K562 (cell line): ENCODE results near the gene MICALL2. TPM values are rescaled to one million over a fixed set of nuclear protein-coding genes. Genes with fewer than 3 reads are reported as not detected.
A peak's percentile ranks its signal among the peaks of the same experiment; 100 is the strongest.

ENCODE experiments used
- BMI1 ChIP-seq: fragments of 150-350 bp; IDR thresholded peaks from 2 replicates; pipeline ENCODE4 v1.6.1; 2014; ENCODE audit warnings: low read length
- CBX3 ChIP-seq, 2 experiments: IDR thresholded peaks; 1 replicate in 1 of 2; 2 replicates in 1 of 2; pipeline ENCODE4 v1.6.1; 2012; ENCODE audit warnings: inconsistent platforms in 2 of 2, low read length in 2 of 2, borderline replicate concordance in 1 of 2, control low read depth in 1 of 2
- CCAR2 ChIP-seq: fragments of 200-400 bp; formaldehyde crosslinking; IDR thresholded peaks from 2 replicates; pipeline ENCODE4 v1.6.1; 2017; ENCODE audit warnings: mild to moderate bottlenecking, low read depth, low read length
- ILF3 ChIP-seq: fragments of 450-650 bp; IDR thresholded peaks from 2 replicates; pipeline ENCODE4 v1.6.1; 2018; ENCODE audit warnings: antibody characterized with exemption, mild to moderate bottlenecking, moderate library complexity, borderline replicate concordance
- IRF1 ChIP-seq: sonication (generic); formaldehyde crosslinking; IDR thresholded peaks from 2 replicates; pipeline ENCODE4 v1.8.0; 2022; ENCODE audit warnings: missing genetic modification reagents, mild to moderate bottlenecking, borderline replicate concordance
- MLLT1 ChIP-seq, 2 experiments: fragments of 450-650 bp; IDR thresholded peaks; 2 replicates each; pipeline ENCODE4 v1.6.1; 2016
- NFIC ChIP-seq: fragments of 450-650 bp; IDR thresholded peaks from 2 replicates; pipeline ENCODE4 v1.6.1; 2017; ENCODE audit warnings: mild to moderate bottlenecking, inconsistent platforms
- NONO ChIP-seq, 2 experiments: fragments of 200-400 bp in 1 of 2; fragments of 450-650 bp in 1 of 2; formaldehyde crosslinking in 1 of 2; IDR thresholded peaks; 2 replicates each; pipeline ENCODE4 v1.6.1; 2017; ENCODE audit warnings: low read depth in 2 of 2, mild to moderate bottlenecking in 2 of 2, moderate library complexity in 2 of 2, low read length in 1 of 2
- TBP ChIP-seq: optimal IDR thresholded peaks from 2 replicates; pipeline ENCODE3; 2011; ENCODE audit warnings: low read depth, low read length, improper control_type of control experiment
- TCF7 ChIP-seq: sonication (generic); IDR thresholded peaks from 2 replicates; pipeline ENCODE4 v1.6.1; 2016; ENCODE audit warnings: antibody characterized with exemption, borderline replicate concordance
- U2AF1 ChIP-seq: fragments of 200-400 bp; formaldehyde crosslinking; optimal IDR thresholded peaks from 2 replicates; pipeline ENCODE3; 2017; ENCODE audit warnings: mild to moderate bottlenecking, low read depth, low read length, moderate library complexity
- ZBTB11 ChIP-seq, 3 experiments: fragments of 200-800 bp in 1 of 3; fragments of 250-450 bp in 1 of 3; fragments of 450-650 bp in 1 of 3; sonication (Bioruptor Pico) in 1 of 3; sonication (Bioruptor generic) in 1 of 3; formaldehyde crosslinking in 1 of 3; IDR thresholded peaks; 2 replicates each; pipeline versions ENCODE4 v1.6.1 to v1.8.0; 2016 to 2022; ENCODE audit warnings: mild to moderate bottlenecking in 2 of 3, missing genetic modification characterization in 2 of 3, missing compliant biosample characterization in 1 of 3, moderate library complexity in 1 of 3
- ZKSCAN8 ChIP-seq: fragments of 200-800 bp; sonication (Bioruptor generic); IDR thresholded peaks from 2 replicates; pipeline ENCODE4 v1.6.1; 2016; ENCODE audit warnings: missing genetic modification characterization, missing compliant biosample characterization
- ZNF3 ChIP-seq: fragments of 250-450 bp; sonication (Bioruptor Pico); IDR thresholded peaks from 2 replicates; pipeline ENCODE4 v1.5.0; 2021; ENCODE audit warnings: mild to moderate bottlenecking, moderate library complexity
- ZNF436 ChIP-seq: fragments of 250-450, 450-650 bp; sonication (Bioruptor Pico); formaldehyde crosslinking; IDR thresholded peaks from 2 replicates; pipeline ENCODE4 v1.7.0; 2020; ENCODE audit warnings: mild to moderate bottlenecking
- ZNF740 ChIP-seq, 3 experiments: fragments of 200-800 bp in 1 of 3; sonication (Bioruptor generic) in 1 of 3; sonication (generic) in 1 of 3; formaldehyde crosslinking in 1 of 3; IDR thresholded peaks; 2 replicates each; pipeline versions ENCODE4 v1.6.1 to v1.8.0; 2016 to 2022; ENCODE audit warnings: mild to moderate bottlenecking in 2 of 3, missing compliant biosample characterization in 2 of 3, missing genetic modification characterization in 2 of 3, missing genetic modification reagents in 1 of 3
- ZNF780A ChIP-seq: fragments of 250-450 bp; sonication (Bioruptor Pico); IDR thresholded peaks from 2 replicates; pipeline ENCODE4 v1.5.0; 2021; ENCODE audit warnings: mild to moderate bottlenecking
- polyA plus RNA-seq, 8 experiments: library from polyadenylated mRNA; depleted of rRNA in 4 of 8; stranded (reverse) in 5 of 8; unstranded in 3 of 8; fragments of >200 nt; fragmentation: Nextera tagmentation in 2 of 8; fragmentation: Illumina TruSeq in 1 of 8; extraction: Ambion mirVana in 2 of 8; extraction: Trizol in 1 of 8; gene quantifications; 2 replicates each; pipeline versions ENCODE4 v1.2.1 to v1.2.3, GENCODE V29; 2011 to 2014; ENCODE audit warnings: inconsistent platforms in 1 of 8, missing spikeins in 1 of 8
- total RNA-seq, 7 experiments: library from RNA; depleted of rRNA in 6 of 7; stranded (reverse); fragments of >200 nt in 6 of 7; fragmentation: Illumina TruSeq in 2 of 7; extraction: Trizol in 2 of 7; gene quantifications; 2 replicates each; pipeline versions ENCODE4 v1.2.1 to v1.2.3, GENCODE V29; 2011 to 2021; ENCODE audit warnings: low replicate concordance in 1 of 7

Gene MICALL2
- total and polyA plus RNA-seq, 9 of the 15 experiments (the other 6 are each of a cell fraction or from before 2014, with no cell fraction given), result 1.8 to 103 (median 17.0) TPM

GRCh38 chr7:1503816-1504775, 44.8 kb upstream of the MICALL2 start, which contains the start of gene INTS1 (continued):
- peak in 2 of 3 experiments; percentile 71 to 93; a peak in 4 of 6 replicates for TF ChIP-seq ZBTB11 (CRISPR knock-in tag; IDR thresholded peaks at IDR 0.05)
- peak; percentile 77 for TF ChIP-seq TBP
- no peak for TF ChIP-seq ZKSCAN8 (CRISPR knock-in tag)
- TF ChIP-seq NONO (IDR thresholded peaks at IDR 0.05; ENCODE audit: low read depth in 2 of 2, low read length in 1 of 2), result peak in 1 of 2 experiments; percentile 81; a peak in 2 of 4 replicates
- no peak; the same call in 1 of the 2 replicates for TF ChIP-seq ZNF740 (CRISPR knock-in tag; IDR thresholded peaks at IDR 0.05)
- TF ChIP-seq ZNF740 (tag; IDR thresholded peaks at IDR 0.05), result no peak
- no peak for TF ChIP-seq IRF1 (CRISPR knock-in tag)
- TF ChIP-seq MLLT1 (IDR thresholded peaks at IDR 0.05), result no peak
- no peak for TF ChIP-seq CCAR2
- no peak for TF ChIP-seq ZNF3 (CRISPR knock-in tag)
- TF ChIP-seq ILF3, result no peak
- no peak for TF ChIP-seq U2AF1
- TF ChIP-seq NFIC, result no peak; the same call in 1 of the 2 replicates
- TF ChIP-seq BMI1, result no peak
- 0 out of 3 replicates have a peak, but pooled peaks of 1 of the 2 experiments have one; percentile 23 for TF ChIP-seq CBX3 (IDR thresholded peaks at IDR 0.05; ENCODE audit: borderline replicate concordance in 1 of 2, low read length in 2 of 2)
- TF ChIP-seq ZNF780A (CRISPR knock-in tag), result no peak
- TF ChIP-seq ZNF436 (CRISPR knock-in tag), result no peak
- no peak for TF ChIP-seq TCF7
